ENCODE measurements around the gene GLE1. TPM values are rescaled to one million over a fixed set of nuclear protein-coding genes. Genes with fewer than 3 reads are reported as not detected.
"Not testable (repeated sequence)": the region's sequence is repeated elsewhere in the genome, so short reads cannot be mapped to it uniquely, and the experiment has no call there.

The GLE1 gene
- polyA plus RNA-seq, 10 donors: 16.5 to 22.3 (median 20.2) TPM

DNA sequence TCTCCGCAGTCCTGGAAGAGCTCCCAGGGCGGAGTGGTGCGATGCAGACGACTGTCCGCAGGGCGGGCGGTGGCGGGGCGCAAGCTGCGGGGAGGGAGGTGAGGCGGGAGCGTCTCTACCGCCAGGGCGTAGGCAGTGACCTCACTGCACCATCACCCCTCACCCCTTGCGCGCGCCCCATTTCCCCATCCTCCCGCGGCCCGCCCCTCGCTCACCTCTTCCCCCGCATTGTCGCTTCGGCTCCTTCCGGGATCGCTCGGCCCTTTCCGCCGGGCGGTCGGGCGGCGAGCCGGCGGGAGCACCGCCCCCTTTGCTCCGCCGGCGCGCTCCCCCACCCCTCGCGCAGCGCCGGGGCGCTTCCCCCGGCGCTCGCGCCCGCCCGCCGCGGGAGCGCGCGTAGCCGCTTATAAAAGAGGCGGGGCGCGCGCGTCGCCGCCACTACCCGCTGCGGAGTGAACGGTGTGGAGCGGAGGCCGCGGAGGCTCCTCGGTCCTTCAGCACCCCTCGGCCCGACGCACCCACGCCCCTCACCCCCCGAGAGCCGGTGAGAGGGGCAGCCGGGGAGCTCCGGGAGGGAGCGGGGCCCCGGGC, 47.7 kb downstream of the GLE1 start, which contains the start of gene SPTAN1:
Gene SPTAN1 (plus strand): TSS at position 435 of the 591 bp plus-strand sequence. CDS start 14,154 bp downstream, outside the sequence.
- peak; percentile 92 to 98 (median 94) for DNase-seq

DNA sequence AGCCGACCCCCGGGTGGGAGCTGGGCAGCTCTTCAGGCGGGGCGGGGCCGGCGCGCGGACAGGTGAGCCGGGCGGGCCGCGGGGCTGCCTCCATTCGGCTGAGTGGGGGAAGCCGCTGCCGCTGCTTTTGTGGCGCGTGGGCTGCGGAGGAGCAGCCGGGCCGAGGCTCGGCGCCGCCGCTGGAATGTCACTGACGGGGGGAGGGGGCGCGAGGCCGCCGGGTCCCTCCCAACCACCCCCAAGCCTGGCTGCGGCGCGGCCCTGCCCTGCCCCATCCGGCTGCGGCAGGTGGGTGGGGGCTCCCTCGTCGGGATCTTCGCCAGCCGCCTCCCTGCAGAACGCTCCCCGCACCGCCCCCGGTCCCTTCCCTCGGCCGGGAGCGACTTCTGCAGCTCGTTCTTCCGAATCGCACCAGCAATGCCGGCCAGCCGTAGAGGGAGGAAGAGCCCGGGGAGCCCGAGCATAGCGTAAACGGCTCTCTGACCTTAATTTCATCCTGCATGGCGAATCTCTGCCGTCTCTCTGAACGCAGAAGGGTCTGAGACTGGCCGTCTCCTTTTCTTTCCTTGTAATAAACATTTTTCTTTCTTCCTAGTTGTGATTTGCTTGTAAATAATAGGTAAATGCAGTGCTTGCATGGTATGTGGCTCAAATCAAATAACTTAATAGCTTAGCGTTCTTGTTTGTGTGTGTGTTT, 48.4 kb downstream of the GLE1 start:
- DNase-seq: peak; percentile 37 to 85 (median 58)

- peak; percentile 68 to 88 (median 76) for DNase-seq
These were observed 49.2 kb downstream of the GLE1 start for GRCh38 chr9:128553728-128554127.

GRCh38 chr9:128554155-128554862, 49.8 kb downstream of the GLE1 start:
- peak; percentile 54 to 82 (median 78) for DNase-seq

GRCh38 chr9:128555180-128555721, 50.7 kb downstream of the GLE1 start:
- peak in 2 of 3 donors; percentile 18 to 51 for DNase-seq

DNA sequence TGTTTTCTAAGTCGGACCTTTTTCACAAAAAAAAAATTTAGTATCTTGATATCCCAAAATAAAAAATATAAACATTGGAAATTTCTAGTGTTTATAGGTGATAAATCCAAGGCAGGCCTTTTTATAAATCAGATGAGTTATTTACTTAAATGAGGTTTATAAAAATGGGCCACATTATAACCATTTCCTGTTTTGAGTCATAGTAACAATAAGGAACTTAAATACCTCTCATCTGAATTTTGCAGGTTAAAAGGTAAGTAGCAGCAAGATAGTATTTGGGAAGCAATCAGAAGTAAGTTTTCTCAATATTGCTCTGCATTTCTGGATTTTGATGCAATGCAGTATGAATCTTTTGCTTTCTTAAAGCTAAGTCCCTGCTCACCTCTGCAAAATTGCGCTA, 51.8 kb downstream of the GLE1 start:
- DNase-seq: no peak

DNA sequence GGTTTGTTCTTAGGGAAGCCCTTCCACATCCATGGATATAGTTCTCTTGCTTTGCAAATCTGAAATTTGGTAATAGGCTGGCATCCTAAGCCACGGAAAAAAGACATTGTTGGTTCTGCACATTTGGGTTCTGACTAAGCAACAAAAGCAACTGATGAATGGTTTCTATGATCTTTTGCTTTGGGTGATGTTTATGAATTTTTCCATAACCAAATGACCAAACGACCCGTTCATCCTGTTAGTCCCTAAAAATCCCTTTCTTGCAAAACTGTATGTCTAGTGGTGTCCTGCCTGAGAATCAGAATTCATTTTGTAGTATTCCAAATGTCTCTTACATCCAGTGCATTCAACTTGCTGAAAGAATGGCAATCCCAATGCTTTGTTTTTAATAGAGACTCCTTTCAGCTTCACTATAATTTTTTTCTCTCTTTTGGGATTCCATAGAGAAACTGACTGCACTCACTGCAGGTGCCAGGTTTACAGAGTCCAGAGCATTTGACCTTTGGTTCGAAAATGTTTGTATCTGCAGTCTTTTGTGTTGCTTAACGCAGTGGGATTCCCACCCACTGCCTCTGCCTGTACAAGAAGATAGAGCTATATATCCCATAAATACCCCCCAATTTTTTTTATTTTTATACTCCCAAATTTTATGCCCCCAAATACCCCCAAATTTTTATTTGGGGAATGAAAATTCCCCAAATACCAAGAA, 52.6 kb downstream of the GLE1 start:
- DNase-seq: no peak

DNA sequence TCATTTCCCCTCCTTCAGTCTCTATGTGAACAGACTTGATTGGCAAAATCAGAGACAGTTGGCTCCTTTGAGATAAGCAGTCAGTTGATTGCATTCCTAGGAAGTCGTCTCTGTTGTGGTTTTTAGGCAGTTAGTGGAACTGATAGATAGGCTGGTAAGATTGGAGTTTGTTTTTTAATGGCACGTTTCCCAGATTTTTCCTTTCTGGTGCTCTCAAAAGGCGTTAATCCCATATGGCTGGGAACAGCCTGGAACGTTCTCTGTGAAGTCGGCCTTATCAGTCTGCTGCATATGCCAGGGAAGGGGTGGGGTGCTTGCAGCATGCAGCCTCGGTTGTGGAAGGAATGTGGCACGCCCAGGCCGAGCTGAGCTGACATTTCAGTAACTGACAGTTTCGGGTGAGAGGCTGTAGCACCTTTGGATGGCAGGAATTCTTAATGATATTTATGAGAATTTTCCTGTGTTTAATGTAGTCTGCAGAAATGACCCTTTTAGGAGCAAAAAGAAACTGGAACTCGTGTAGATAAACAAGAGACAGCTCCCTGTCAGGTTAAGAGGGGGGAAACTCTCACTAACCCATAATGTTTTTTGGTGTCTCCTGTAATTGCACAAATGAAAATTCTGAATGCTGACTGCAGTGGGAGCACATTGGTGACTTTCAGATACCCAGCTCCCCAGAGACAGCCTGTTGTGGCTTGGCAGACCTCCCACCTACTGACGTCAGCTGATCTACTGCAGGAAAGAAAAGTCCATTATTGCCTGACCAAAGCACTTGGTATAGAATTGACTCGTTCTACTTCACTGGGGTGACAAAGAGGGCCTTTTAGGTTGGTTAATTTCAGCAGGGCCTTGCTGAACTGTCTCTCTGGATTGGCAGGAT, 54.2 kb downstream of the GLE1 start:
- DNase-seq: peak; percentile 58 to 85 (median 80)

DNA sequence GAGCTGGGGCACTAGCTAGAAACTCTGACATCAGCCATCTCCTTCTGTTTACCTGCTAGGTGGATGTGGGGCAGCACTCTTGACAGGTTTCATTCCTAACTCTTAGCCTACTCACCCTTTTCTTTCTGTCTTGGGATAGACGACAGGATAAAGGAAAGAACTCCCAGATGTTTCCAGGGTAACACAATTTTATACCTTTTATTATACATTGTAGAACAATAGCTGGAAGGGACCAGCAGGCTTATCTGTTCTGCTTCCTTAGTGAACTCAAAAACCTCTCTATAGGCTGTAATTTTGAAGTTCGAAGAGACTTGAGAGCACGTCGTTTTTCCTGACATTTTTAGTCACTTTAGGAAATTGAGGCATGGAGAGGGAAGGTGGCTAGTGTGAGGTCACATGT, 61.1 kb downstream of the GLE1 start:
- no peak for DNase-seq

- no peak for DNase-seq
These were observed 64.1 kb downstream of the GLE1 start for GRCh38 chr9:128568470-128569078.

GRCh38 chr9:128575469-128575868, 71.0 kb downstream of the GLE1 start:
- no peak for DNase-seq

- no peak for DNase-seq
These were observed 71.4 kb downstream of the GLE1 start for GRCh38 chr9:128575916-128576315.

- no peak for DNase-seq
These were observed 72.7 kb downstream of the GLE1 start for GRCh38 chr9:128577206-128577605.

DNA sequence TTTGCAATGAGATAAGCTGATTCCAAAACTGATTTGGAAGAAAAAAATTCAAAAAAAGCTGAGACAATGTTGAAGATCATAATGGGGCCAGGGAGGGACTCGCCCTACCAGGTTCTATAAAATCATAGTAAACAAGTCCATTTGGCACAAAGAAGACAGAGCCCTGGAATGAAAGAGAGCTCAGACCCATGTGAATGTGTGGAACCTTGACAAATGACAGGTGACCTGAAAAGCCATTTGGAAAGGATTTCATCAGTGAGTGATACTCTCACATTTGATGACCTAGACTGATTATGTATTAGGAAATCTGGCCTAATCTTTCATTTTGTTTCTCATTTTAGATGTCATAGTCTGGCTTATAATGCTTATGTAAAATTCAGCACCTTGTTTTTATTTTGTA, 74.7 kb downstream of the GLE1 start:
- DNase-seq: no peak

- DNase-seq: no peak
These were observed 76.2 kb downstream of the GLE1 start for GRCh38 chr9:128580731-128581130.

DNA sequence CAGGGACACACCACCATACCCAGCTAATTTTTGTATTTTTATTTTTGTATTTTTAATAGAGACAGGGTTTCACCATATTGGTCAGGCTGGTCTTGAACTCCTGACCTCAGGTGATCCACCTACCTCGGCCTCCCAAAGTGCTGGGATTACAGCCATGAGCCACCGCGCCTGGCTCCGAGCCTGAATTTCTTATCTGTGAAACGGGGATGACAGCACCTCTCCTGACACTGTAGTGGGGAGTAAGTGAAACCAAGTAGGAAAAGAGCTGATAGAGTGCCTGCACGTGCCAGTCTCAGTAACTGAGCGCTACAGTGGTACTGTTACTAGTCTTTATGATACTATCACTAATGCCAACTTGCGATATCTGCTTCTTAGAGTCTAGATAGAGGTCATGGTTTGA, 80.6 kb downstream of the GLE1 start:
- DNase-seq: not testable (repeated sequence)

- DNase-seq: not testable (repeated sequence)
These were observed 82.4 kb downstream of the GLE1 start for GRCh38 chr9:128586934-128587333.

- no peak for DNase-seq
These were observed 82.9 kb downstream of the GLE1 start for GRCh38 chr9:128587453-128587852.

DNA sequence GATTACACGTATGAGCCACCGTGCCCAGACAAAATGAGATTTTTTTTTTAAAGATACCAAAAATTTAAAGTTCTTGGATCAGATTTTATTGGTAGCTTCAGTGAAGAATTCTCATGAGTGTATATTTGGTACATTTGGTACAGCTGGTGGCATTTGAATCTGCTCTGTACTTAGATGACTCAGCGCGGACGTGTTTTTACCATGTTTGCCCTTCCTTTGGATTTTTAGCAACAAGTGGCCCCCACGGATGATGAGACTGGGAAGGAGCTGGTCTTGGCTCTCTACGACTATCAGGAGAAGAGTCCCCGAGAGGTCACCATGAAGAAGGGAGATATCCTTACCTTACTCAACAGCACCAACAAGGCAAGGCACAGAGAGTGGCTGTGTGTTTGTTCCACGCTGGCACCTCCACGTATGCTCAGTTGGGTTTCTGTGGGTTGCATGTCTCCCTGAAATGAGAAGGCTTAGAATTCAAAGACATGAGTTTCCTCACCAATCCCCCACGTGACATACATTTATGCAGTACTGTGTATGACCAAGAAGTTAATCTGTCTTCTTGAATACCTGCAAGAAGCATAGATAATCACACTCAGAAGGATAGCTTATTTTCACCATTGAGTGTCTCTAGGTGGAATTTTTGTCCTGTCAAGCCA, 84.2 kb downstream of the GLE1 start:
- DNase-seq: no peak
